Activated CD4-positive, alpha-beta T cell treated with anti-CD3 and anti-CD28 coated beads, Interleukin-10, Interleukin-2, amounts not matched to agents 100 ng/mL and 50 ng/mL, durations not matched to agents 16 hours and 8 hours (primary cell): ENCODE data around the gene FRAT1.
"Not testable (repeated sequence)": the region's sequence is repeated elsewhere in the genome, so short reads cannot be mapped to it uniquely, and the experiment has no call there.

ENCODE experiments used
- DNase-seq: peaks from one replicate; pipeline ENCODE4 v3.0.0-alpha.2; 2020

The FRAT1 gene

DNA sequence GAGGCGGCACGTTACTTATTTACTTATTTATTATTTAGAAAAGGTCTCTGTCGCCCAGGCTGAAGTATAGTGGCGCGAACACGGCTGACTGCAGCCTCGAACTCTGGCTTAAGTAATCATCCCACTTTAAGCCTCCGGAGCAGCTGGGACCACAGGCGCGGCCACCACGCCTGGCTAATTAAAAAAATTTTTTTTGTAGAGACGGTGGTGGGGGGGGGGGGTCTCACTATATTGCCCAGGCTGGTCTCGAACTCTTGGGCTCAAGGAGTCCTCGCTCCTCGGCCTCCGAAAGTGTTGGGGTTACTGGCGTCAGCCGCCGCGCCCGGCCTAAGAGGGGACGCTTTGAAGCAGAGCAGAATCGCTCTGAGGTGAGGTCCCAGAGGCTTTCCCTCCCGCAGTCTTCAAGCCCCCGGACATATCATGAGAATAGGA is 16.1 kb downstream of the FRAT1 start:
- DNase-seq, result peak; percentile 8

DNA sequence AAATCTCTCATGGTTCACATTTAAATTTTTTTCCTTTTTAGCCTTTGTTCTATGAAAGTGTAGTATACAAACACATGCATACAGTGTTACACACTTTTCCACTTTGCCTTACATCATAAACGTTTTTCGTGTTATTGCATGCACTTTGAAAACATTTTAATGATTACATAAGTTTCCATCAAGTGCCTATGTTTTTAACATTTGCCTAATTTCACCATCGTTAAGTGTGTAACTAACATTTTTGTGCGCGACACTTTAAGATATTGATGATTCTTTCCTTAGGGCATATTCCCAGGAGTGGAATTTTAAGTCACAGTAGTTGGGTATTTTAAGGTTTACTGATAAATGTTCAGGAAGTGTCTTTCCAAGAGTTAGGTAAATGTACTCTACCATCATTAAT is 16.9 kb downstream of the FRAT1 start:
- DNase-seq, result no peak

DNA sequence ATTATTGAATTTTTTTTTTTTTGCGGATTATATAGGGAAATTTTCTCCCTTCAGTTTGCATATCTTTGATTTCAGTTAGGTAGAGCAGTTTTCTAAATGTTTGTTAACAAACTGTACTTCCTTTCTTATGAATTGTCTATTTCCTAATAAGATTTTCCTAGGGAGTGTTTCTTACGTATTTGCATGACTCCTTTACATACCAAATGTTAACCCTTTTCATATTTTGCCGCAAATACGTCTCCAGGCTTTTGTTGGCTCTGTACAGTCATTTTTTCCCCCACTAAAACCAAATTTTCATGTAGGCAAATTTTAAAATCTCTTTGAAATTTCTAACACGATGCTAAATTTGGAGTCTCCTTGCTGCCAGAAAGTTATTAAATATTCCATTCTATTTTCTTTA is 17.4 kb downstream of the FRAT1 start:
- DNase-seq, result no peak

DNA sequence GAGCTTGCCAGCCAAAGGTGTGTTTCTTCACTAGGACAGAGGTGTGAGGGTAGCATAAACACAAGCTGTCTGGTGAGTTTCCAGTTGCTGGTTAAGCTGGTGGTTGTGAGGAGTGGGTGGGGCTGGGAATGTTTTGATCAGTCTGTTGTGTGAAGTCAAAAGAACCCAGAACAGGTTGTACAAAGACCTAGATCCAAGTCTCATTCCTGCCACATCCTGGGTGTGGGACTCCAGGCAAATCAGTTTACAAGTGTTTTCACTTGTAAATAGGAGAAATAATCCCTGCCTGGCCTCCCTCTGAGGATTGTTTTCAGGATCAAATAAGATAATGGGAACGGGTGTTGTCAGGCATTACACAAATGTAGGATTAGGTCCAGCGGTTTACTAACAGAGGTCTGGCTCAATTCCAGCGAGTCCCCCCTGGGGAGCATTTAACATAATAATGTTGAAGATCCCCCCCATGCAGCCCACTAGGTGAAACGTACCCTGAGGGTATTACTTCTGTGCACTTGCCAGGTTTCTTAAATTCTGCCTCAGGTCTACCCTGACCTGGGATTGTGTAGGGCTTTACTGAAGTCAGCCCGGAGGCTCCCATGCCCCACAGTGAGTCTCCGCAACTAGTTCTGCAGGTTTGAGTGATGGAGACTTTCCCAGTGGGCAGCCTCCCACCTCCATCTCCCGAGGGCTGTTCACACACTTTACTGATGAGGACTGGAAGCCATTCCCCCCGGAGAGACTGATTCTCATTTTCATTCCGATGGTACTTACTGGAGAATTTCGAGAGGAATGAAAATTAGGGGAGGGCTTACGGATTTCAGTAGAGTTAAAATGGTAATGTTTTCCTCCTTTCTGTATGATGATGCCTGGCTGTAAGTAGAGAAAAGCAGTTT is 18.1 kb downstream of the FRAT1 start:
- DNase-seq, result no peak

DNA sequence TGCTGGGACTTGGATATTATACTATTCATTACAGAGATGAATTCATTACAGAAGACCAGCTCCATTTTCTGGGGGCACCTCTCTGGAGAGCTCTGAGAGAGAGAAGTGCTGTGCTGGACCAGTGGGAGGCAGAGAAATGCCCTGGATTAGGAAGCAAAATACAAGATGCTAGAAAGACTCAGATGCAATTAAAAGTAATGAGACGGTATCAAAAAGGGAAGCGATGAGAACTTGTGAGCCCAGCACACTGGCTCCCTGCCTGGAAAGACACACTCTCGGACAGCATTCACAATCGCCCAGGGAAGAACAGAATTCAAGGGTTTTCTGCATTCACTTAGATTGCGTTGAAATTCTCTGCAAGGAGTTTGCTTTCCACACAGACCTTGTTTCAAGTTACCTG is 19.0 kb downstream of the FRAT1 start:
- no peak for DNase-seq

DNA sequence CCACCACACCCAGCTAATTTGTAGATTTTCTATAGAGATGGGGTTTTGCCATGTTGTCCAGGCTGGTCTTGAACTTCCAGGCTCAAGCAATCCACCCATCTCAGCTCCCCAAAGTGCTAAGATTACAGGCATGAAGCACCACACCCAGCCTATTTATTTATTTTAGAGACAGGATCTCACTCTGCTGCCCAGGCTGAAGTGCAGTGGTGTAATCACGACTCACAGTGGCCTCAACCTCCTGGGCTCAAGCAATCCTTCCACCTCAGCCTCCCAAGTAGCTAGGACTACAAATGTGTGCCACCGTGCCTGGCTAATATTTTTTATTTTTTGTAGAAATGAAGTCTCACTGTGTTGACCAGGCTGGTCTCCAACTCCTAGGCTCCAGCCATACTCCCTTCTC is 22.3 kb downstream of the FRAT1 start:
- no peak for DNase-seq

DNA sequence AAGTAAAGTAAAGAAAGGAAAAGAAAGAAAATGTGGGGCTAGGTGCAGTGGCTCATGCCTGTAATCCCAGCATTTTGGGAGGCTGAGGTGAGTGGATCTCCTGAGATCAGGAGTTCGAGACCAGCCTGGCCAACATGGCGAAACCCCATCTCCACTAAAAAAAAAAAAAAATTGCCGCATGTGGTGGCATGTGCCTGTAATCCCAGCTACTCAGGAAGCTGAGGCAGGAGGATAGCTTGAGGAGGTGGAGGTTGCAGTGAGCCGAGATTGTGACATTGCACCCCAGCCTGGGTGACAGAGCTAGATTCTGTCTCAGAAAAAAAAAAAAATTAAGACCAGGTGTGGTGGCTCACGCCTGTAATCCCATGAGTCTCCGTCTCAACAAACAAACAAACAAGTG is 24.6 kb downstream of the FRAT1 start:
- not testable (repeated sequence) for DNase-seq

DNA sequence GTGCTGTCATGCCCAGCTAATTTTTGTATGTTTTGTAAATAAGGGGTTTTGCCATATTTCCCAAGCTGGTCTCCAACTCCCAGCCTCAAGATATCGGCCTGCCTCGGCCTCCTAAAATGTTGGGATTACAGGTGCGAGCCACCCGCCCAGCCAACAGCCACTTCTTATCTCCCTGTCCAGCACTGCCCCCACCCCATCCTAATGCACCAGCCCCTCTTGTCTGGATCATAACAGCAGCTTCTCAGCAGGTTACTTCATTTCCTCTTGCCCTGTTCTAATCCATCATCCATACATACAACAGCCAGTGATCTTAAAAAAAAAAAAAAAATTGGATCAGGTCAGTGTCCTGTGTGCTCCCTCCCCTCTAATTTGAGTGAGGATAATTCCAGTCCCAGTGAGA is 28.2 kb downstream of the FRAT1 start:
- DNase-seq, result no peak

DNA sequence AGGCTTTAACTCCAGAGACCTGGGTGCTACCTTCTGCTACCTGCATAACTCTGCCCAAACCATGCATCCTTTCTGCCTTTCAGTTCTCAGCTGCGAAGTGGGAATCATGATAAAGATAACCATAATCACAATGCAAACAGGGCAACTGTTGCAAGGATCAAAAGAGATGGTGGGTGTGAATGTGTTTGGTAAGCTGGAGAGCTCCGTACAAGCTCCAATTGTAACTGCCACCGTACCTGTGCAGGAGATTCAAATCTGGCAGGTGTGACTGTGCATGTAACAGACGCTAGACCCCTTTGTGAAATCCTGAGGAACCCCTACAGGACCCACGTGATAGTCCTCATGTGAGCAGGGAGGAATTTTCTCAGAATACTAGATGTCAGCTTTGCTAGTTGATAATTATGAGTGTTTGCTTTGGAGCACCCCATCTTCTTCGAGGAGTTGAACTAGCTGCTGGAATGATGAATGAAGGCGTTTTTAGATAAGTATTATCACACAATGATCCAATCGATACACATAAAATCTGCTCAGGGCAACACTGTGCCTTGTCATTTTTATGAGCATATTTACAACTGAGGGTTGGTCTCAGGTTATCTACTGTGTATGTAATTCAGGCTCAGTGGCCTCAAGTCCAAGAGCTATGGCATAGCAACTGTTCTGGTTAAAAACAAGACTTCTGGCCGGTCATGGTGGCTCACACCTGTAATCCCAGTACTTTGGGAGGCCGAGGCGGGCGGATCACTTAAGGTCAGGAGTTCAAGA is 30.9 kb downstream of the FRAT1 start:
- no peak for DNase-seq

DNA sequence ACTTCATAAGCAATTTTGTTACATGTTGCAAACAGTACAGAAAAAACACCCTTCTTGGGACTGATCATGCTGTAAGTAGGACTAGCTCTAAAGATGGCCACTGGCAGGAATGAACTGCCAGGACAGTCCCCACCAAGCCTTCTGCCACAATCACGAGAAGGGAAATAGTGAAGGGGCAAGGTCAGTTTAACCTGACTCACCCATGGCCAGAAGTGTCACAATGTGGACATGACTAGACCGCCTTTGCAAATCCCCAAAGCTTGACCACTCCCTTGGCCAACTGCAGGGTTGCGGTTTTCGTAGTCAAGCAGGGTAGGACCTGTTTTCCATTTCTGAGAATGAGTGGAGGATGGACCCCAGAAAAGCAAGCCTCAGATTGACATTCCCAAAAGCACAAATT is 34.9 kb downstream of the FRAT1 start:
- DNase-seq, result no peak

DNA sequence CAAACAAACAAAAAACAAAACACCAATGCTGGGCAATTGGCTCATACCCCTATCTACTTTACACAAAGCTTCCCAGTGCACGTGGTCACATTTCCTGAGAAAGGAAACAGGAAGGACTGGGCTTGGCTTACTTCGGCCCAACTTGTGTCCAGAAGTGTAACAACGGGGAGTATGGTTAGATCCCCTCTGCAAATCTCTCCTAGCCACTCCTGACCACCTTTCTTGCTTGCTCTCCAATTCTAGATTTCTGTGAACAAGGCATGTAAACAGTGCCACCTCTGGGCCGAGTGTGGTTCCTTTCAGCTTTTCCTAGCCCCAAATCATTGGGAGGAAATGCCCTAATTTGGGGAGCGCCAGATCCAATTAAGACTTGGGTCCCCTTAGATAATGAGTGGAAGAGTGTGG is 36.5 kb downstream of the FRAT1 start:
- no peak for DNase-seq

DNA sequence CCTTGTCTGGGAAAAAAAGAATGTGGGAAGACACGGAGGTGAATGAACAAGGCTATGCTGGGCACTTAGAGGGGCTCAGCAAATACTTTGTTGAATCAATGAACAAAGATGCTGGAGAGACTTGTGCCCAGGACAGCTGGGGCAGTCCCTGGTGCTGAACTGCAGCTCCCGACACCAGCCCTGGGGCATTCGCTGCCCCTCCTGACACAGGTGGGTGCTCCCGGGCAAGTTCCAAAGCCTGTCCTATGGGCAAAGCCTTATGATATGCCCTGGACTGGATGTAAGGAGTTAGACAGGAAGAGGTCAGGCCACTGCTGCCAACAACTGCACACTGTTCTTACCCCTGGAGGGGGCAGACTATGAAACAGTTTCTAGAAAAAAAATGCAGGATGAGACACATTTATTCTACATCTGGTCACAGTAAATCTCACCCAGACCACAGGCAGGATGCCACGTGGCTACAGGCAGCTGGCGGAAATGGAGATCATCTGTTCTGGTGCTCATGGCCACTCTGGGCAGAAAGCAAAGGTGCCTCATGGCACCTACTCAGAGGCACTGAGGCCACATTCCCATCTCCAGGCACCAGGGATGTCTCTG is 37.3 kb downstream of the FRAT1 start:
- peak; percentile 10 for DNase-seq

DNA sequence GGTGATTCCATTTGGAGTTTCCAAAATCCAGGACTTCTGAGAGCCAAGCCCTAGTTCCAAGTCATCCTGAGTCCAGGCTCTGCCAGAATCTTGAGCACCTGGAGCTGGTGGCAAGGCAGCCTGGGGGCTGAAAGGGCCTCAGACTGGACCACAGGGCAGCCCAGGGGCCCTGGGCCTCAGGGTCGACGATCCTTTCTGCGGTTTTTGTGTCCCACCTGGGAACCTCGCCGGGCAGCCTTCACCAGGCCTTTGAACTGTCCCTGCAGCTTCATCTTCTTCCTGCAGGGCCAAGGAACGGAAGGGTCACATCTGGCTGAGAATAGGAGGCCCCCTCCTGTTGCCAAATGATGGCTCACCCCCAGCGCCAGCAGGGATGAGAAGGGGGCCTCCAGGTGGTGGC is 37.8 kb downstream of the FRAT1 start:
- no peak for DNase-seq

DNA sequence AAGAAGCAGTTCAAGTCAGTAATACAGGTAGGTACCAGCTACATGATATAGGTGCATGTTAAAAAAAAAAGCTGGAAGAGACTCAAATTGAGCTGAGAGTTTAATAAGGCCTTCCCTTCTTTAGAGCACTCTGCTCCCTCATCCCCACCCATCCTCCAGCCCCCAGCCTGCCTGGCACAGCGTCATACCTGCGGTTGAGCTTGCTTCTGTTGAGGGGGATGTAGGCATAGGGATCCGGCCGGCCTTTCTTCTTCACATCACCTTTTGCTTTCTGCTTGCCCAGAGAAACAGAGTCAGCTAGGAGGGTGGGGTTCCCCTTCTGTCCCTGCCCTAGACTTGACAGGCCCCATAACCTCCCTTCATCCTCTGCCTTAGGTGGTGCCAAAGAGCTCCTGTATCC is 39.3 kb downstream of the FRAT1 start:
- DNase-seq, result no peak

DNA sequence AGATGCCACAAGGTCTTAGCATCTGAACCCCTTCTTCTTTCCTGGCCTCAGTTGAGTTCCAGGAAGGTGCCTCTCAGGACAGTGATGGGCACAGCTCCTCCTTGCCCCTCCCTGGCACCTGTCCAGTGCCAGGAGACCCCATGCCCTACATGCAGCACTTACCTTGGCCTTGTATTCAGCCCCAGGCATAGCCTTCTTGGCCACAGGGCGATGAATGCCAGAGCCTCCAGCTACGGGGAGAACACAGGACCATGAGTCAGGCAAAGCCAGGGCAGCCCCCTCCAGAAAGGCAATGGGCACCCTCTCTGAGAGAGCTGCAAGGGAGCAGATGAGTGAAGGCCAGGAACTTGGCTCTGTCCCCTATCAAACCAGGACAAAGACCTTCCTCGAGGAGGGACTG is 39.7 kb downstream of the FRAT1 start:
- no peak for DNase-seq

DNA sequence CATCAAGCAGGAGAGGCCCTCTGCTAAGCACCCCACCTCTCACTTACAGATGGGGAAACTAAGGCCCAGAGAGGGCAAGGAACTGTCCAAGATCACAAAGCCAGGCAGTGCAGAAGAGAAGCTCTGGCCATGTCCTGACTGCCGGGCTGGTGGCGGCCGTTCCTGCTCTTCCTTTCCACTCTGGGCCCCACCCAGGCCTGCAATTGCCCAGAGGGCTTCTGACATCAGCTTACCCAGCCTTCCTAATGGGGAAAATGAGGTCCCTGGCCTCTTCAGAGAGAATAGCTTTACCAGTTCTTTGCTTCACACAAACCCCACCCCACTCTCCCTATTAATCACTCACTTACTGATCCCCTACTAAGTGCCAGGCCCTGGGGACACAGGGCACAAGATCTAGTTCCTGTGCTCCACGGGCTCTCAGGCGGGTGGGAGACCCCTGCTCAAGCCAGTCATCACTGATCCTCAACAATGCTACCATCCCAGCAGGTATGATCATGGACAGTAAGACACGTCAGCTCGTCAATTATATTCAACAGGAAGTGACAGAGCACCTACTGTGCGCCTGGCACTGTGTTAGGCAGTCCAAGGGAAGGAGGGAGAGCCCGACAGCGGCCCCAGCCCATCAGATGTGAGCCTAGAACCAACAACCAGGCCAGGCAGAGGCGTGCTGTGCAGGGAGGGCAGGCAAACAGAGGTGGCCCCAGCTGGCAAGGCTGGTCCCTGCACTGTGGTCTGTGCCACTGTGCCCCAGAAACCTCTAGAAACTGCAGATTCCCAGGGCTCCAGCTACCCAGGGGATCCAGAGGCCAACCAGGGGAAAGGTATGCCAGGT is 41.9 kb downstream of the FRAT1 start:
- DNase-seq, result no peak

DNA sequence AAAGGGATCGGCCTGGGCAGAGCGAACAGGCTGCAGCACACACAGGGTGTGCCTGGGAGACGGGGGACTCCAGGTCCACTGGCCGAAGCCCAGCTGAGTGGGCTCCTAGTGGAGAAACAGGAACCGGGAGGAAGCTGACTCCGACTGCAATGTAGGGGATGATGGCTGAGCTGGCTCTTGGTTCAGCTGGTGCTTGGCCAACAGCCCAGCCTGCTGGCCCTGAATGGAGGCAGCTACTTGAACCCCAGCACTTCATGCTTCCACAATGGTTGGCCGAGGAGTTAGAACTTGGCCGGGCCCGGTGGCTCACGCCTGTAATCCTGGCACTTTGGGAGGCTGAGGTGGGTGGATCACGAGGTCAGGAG is 42.4 kb downstream of the FRAT1 start:
- no peak for DNase-seq

DNA sequence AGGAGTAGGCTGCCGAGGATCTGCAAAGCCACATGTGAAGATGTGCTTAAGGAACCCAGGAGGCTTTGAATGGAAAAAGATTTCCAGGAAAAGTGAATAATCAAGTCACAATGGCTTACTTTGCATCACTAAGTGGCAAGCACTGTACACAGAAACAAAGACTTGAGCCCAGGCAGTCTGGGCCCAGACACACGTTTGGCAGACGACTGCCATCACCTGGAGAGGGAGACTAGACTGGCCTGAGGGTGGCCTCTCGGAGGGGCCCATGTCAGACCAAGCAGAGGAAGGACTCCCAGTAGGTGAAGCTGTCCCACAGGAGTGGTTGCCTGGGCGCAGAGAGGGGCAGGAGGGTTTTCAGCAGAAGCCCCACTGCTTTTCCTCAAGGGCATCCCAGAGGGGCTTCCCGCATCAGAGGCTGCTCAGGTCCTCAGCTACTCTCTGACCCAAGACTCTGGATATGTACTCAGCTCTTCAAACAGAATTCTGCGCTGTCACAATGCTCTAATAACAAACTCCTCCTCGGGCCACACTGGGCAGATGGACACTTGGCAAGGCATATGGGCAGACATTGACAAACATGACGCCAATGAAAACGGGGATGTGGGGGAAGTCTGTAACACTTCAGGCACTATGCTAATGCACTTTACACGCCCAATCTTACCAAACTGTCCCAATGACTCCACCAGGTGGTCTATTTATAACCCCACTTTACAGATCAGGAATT is 43.4 kb downstream of the FRAT1 start:
- DNase-seq, result no peak

DNA sequence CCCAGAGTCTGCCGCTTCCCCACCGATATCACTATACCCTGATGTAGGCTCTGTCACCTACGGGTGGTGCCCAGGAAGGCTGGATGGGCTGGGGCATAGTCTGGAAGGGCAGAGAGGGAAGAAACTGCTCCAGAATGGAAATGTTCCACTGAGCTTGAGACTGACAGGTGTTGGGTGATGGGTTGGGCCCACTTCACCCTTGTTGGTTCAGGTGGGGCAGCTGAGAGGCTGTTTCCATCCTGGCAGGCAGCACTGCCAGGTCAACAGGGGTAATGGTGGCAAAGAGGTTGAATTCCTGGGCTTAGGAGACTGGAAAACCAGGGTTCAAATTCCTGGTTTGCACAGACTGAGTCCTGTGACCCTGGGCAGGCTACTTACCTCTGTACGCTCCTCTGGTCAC is 44.0 kb downstream of the FRAT1 start:
- no peak for DNase-seq

DNA sequence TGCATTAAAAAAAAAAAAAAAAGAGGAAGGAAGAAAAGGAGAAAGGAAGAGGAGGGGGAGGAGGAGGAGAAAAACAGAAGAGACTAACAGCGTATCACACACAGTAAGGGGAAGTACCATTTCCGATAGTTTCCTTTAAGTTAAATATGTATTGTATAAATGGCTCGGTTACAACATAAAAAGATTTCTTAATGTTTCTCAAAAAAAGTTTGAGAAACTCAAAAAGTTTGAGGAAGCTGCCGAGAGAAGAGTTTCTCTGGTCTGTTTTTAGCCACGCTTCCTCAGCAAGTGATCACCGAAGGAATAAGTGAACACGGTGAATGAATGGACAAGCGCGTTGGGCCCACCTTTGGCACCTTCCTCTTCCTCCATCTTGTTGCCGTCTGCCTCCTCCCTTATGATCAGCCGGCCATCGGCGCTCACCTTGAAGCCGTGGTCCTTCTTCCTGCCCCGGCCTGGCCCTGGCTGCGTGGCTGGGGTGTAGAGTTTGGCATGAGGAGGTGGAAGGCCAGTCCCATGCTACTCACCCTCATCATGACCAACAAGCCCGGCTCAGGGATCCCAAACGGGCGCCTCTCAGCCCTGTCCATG is 46.8 kb downstream of the FRAT1 start:
- DNase-seq, result no peak

DNA sequence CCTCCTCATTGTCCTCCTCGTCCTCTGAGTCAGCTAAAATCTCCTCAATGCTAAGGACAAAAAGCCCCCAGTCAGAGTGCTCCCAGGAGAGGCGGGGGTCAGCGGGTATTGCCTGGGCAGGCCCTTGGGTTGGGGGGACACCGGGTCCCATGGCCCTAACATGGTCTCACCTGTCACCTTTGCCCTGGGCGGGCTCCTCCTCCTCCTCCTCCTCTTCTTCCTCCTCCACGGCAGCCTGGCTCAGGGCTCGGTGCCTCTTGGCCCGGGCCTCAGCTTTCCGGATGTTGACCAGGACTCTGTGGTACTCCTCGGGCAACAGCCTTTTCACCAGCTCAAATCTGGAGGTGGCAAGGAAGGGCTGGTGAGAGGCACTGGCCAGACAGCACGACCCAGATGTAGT is 47.5 kb downstream of the FRAT1 start:
- DNase-seq, result no peak

DNA sequence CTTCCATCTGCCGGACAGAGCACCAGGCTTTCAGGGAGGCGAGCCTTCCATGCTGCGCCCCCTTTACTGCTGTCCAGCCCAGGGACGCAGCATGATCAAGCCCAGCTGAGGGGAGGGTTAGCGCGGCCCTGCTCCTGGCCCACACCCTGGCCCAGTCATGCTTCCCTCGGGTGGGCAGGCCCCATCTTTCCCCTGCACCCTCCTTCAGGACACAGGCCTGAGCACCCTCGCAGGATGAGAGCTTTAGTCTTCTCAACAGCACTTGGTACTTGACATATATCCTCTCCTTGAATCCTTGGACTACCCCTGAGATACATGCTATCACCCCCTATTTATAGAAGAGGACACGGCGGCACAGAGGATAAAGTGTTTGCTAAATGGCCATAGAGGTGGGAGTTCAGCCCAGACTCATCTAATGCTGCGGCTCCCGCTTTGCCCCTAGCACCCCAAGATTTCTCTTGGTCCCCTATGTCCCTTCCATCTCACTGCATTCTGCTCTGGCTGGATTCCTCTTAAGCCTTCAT is 48.1 kb downstream of the FRAT1 start:
- no peak for DNase-seq
